Coronary artery (tissue), 2 donors: Measurements from ENCODE around the gene XPO6.

ENCODE experiments used
- DNase-seq: peaks from one replicate; pipeline ENCODE4 v3.0.0-alpha.2; 2017; ENCODE audit warnings: low spot score
- H3K27ac ChIP-seq, 2 donors: fragments of 200-600 bp; sonication (generic); one replicate each; pipeline ENCODE4 v1.5.1; 2016 to 2019
- H3K4me3 ChIP-seq: fragments of 200-600 bp; sonication (generic); 2 replicates; pipeline ENCODE4 v1.5.1; 2016; ENCODE audit warnings: mild to moderate bottlenecking, moderate library complexity
- CTCF ChIP-seq: fragments of 200-600 bp; sonication (generic); IDR thresholded peaks from one replicate; pipeline ENCODE4 v1.5.1; 2019; ENCODE audit warnings: antibody characterized with exemption

The XPO6 gene

GRCh38 chr16:28096983-28097899 is 114.5 kb downstream of the XPO6 start:
- H3K4me3 ChIP-seq, result no peak overlapping the region
- H3K27ac ChIP-seq, result no peak overlapping the region
- TF ChIP-seq CTCF, result no peak
- no peak for DNase-seq

DNA sequence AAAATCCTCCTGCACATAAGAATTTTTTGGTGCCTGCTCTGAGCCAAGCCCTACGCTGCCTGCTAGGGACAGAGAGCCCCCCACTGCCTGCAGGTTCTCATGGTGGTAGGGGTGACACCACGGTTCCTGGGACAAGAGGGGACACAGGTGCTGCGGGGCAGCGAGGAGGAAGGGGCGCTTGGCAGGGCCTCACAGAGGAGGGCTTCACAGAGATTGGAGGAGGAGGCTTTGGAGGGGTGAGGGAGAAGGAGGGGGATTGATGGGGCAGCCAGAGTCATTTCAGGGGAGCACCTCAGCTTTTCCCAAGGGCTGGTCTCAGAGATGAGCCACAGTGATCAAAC is 118.4 kb downstream of the XPO6 start:
- TF ChIP-seq CTCF, result no peak
- Histone ChIP-seq H3K4me3 (no peak overlapping the region), H3K27ac (no peak overlapping the region)
- DNase-seq, result no peak

DNA sequence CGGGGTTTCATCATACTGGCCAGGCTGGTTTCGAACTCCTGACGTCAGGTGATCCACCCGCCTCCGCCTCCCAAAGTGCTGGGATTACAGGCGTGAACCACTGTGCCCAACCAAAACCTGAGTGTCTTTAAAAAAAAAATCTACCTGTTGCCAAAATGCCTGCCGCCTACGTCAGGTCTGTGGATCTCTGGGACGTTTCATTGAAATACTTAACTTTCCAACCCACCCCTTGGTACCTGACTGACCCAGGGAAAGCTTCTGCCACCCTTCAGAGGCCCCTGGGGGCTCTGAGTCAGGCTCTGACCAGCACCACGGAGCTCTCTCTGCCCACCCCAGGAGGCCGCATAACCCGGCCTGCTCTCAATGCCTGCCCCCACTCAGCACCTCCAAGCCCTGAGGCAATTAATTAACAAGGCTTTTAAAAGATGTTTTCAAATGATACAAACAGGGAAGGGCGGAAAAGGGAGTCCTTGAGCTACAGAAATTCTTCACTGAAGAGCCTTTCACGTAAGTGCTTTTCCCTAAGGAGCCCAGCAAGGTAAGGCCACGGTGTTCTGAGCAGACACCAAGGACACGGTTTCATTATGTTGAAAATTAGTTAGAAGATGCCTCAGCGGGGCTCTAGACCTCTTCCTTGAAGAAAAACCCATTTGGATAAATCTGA is 118.9 kb downstream of the XPO6 start:
- no peak overlapping the region for H3K27ac ChIP-seq
- DNase-seq, result no peak
- no peak for TF ChIP-seq CTCF
- no peak overlapping the region for H3K4me3 ChIP-seq

GRCh38 chr16:28091656-28092055 is 120.1 kb downstream of the XPO6 start:
- no peak for DNase-seq

DNA sequence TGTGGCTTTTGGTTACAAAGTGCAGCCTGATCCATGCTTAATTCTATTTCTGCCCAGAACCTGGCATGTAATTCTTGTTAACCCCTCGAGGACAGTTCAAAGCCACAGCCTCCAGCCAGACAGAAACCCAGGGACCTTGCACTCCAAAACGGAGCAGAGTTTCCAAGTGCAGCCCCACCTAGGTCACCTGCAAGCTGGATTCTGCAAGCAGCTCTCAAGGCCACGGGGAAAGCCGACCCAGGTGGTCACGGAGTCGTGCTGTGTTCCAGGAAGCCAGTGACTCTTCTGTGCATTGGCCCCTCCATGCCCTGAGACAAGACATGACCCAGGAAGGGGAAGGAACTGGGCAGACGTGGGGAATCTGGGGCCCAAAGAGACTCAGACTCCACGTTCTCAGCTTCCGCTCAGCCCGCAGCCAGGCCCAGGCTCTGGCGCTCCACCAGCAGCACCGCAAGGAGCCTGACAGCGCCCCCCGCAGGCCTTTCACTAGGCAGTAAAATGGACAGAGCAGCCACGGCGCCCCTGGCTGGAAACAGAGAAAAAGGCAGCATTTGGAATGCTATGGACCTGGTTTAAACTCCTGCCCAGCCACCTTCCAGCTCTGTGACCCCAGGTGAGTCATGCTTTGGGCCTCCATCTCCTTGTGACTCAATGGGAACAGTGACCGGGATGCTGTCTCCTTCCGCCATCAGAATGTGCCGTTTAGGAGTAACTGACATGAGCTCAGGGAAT is 121.0 kb downstream of the XPO6 start:
- Histone ChIP-seq H3K4me3 (no peak overlapping the region), H3K27ac (no peak overlapping the region)
- no peak for TF ChIP-seq CTCF
- no peak for DNase-seq

More at GRCh38 chr16:28091656-28092055, 120.1 kb downstream of the XPO6 start:
- no peak overlapping the region for H3K4me3 ChIP-seq
- H3K27ac ChIP-seq, result no peak overlapping the region
- TF ChIP-seq CTCF, result no peak

GRCh38 chr16:28089992-28090365 is 121.8 kb downstream of the XPO6 start:
- DNase-seq, result no peak
- no peak for TF ChIP-seq CTCF
- H3K27ac ChIP-seq, result no peak overlapping the region
- no peak overlapping the region for H3K4me3 ChIP-seq
